K562 (cell line): ENCODE data around the gene CHRNG.

Source experiments
- GABPA ChIP-seq: fragments of 200-800 bp; sonication (Bioruptor generic); conservative IDR thresholded peaks from 2 replicates; pipeline ENCODE4 v1.6.1; 2016; ENCODE audit warnings: low read depth, missing genetic modification characterization, missing compliant biosample characterization
- JUND ChIP-seq, 2 experiments: IDR thresholded peaks; 2 replicates in 1 of 2; 3 replicates in 1 of 2; pipeline ENCODE4 v1.6.1; 2011; ENCODE audit warnings: borderline replicate concordance in 2 of 2, low read depth in 2 of 2, low read length in 2 of 2, improper control_type of control experiment in 1 of 2, missing biosample characterization in 1 of 2, missing genetic modification characterization in 1 of 2, missing genetic modification reagents in 1 of 2
- RCOR1 ChIP-seq, 2 experiments: IDR thresholded peaks; 2 replicates each; pipeline ENCODE4 v1.6.1; 2012; ENCODE audit warnings: low read depth in 2 of 2, low read length in 2 of 2, borderline replicate concordance in 1 of 2, improper control_type of control experiment in 1 of 2
- SPI1 ChIP-seq: IDR thresholded peaks from 2 replicates; pipeline ENCODE4 v1.6.1; 2011; ENCODE audit warnings: low read depth, low read length, control low read depth, borderline replicate concordance
- SREBF2 ChIP-seq: sonication (generic); formaldehyde crosslinking; IDR thresholded peaks from 2 replicates; pipeline ENCODE4 v1.4.0; 2020; ENCODE audit warnings: mild to moderate bottlenecking, missing genetic modification reagents
- ZNF239 ChIP-seq: fragments of 250-450 bp; sonication (Bioruptor Pico); IDR thresholded peaks from 2 replicates; pipeline ENCODE4 v1.4.0; 2020; ENCODE audit warnings: mild to moderate bottlenecking
- TF ChIP-seq, protein P1 (sequence below), 3 experiments: IDR thresholded peaks in 2 of 3; conservative IDR thresholded peaks in 1 of 3; 2 replicates each; pipeline ENCODE4 v1.5.1; 2011 to 2012; ENCODE audit warnings: low read length in 3 of 3, mild to moderate bottlenecking in 3 of 3, control low read depth in 2 of 3, improper control_type of control experiment in 1 of 3, inconsistent platforms in 1 of 3, low read depth in 1 of 3, mixed read lengths in 1 of 3, moderate library complexity in 1 of 3; ENCODE audit not compliant: insufficient read depth in 2 of 3
- TF ChIP-seq, protein P2 (sequence below): sonication (generic); formaldehyde crosslinking; IDR thresholded peaks from 2 replicates; pipeline ENCODE4 v1.9.0; 2022; ENCODE audit warnings: mild to moderate bottlenecking, missing genetic modification reagents

DNA sequence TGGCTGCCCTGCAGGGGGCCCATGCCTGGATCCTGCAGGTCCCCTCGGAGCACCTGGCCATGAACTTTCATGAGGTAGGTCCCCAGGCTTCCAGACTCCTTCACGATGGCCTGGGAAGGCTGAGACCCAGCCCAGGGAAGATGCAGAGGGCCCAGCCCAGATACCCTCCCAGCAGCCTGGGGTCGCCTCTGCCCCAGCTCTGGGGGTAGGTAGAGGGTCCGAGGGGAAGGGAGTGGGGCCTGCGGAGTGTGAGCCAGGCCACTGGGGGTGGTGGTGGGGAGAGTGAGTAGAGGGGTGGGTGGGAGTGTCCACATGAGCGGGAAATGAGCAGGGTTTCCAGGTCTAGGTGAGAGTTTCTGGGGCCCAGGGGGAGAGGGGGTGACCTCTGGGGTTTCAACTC, 14.7 kb upstream of the CHRNG start:
- TF ChIP-seq GABPA (tag) (no peak), RCOR1 (IDR thresholded peaks at IDR 0.05; ENCODE audit: borderline replicate concordance in 1 of 2, low read depth in 2 of 2, low read length in 2 of 2) (no peak), JUND (IDR thresholded peaks at IDR 0.05; ENCODE audit: borderline replicate concordance, low read depth, low read length) (no peak), JUND (tag; IDR thresholded peaks at IDR 0.05; ENCODE audit: borderline replicate concordance, low read depth, low read length) (no peak), SPI1 (no peak), ZNF239 (CRISPR knock-in tag) (no peak), SREBF2 (CRISPR knock-in tag) (no peak)
- TF ChIP-seq, protein P1, sequence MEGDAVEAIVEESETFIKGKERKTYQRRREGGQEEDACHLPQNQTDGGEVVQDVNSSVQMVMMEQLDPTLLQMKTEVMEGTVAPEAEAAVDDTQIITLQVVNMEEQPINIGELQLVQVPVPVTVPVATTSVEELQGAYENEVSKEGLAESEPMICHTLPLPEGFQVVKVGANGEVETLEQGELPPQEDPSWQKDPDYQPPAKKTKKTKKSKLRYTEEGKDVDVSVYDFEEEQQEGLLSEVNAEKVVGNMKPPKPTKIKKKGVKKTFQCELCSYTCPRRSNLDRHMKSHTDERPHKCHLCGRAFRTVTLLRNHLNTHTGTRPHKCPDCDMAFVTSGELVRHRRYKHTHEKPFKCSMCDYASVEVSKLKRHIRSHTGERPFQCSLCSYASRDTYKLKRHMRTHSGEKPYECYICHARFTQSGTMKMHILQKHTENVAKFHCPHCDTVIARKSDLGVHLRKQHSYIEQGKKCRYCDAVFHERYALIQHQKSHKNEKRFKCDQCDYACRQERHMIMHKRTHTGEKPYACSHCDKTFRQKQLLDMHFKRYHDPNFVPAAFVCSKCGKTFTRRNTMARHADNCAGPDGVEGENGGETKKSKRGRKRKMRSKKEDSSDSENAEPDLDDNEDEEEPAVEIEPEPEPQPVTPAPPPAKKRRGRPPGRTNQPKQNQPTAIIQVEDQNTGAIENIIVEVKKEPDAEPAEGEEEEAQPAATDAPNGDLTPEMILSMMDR (IDR thresholded peaks at IDR 0.05 in 2 of 3, conservative IDR thresholded peaks at IDR 0.05 in 1 of 3; ENCODE audit: insufficient read depth in 2 of 3, low read depth in 1 of 3, low read length in 3 of 3): no peak
- TF ChIP-seq, protein P2, sequence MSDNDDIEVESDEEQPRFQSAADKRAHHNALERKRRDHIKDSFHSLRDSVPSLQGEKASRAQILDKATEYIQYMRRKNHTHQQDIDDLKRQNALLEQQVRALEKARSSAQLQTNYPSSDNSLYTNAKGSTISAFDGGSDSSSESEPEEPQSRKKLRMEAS (CRISPR knock-in tag): no peak
